ENCODE measurements around the gene MYT1. TPM values are rescaled to one million over a fixed set of nuclear protein-coding genes. Genes with fewer than 3 reads are reported as not detected.

MYT1 gene
- total RNA-seq, 1 experiment from 2014 or later = not detected

- H3F3A ChIP-seq (ENCODE audit: insufficient read depth, low read depth) = no peaks in the 10 kb centered on the region
- POLR2A ChIA-PET (ENCODE audit: unreplicated experiment) = interaction anchor here (0.5 kb wide), 1 partner anchor 42 kb away, joined by 5 read pairs; no protein-coding TSS in a partner anchor
Observed at GRCh38 chr20:64260239-64260638, 96.0 kb downstream of the MYT1 start.

GRCh38 chr20:64261138-64261537, 96.9 kb downstream of the MYT1 start:
- H3K9me2 ChIP-seq (ENCODE audit: insufficient read depth) = no peaks in the 10 kb centered on the region
- intact Hi-C loops (cut with micrococcal nuclease; ENCODE audit: unreplicated experiment) = no loop called here
- no peak for TF ChIP-seq CTCF (conservative IDR thresholded peaks at IDR 0.05)
- no peak for TF ChIP-seq EZH2 (IDR thresholded peaks at IDR 0.05; ENCODE audit: low read depth)
- BruUV-seq (replicated peaks) = no TSS peak
- no peak overlapping the region for H3K4me3 ChIP-seq
- POLR2A ChIA-PET (ENCODE audit: unreplicated experiment) = no interaction called here
- no peaks in the 10 kb centered on the region for H3K36me3 ChIP-seq (ENCODE audit: low read depth)
- peaks cover 28% of the 10 kb centered on the region for H3K79me2 ChIP-seq (ENCODE audit: low read depth)
- no peak overlapping the region for H3K4me2 ChIP-seq
- H3K27me3 ChIP-seq (ENCODE audit: insufficient read depth, low read depth) = no peaks in the 10 kb centered on the region
- no peak overlapping the region for H3K27ac ChIP-seq
- H4K20me1 ChIP-seq (ENCODE audit: insufficient read depth) = peaks cover 7% of the 10 kb centered on the region; the same call in 1 of the 2 replicates
- no peaks in the 10 kb centered on the region for H3K9me3 ChIP-seq (ENCODE audit: insufficient read depth, low read depth)
- H2AFZ ChIP-seq = no peak overlapping the region
- no peaks in the 10 kb centered on the region for H3F3A ChIP-seq (ENCODE audit: insufficient read depth, low read depth)
- no peak for DNase-seq
- CTCF ChIA-PET = no interaction called here
- H3K4me1 ChIP-seq (replicated peaks; ENCODE audit: insufficient read depth) = peaks cover 9% of the 10 kb centered on the region

More at GRCh38 chr20:64260239-64260638, 96.0 kb downstream of the MYT1 start:
- CTCF ChIA-PET = no interaction called here
- no peak overlapping the region for H3K4me3 ChIP-seq
- peaks cover 9% of the 10 kb centered on the region for H3K4me1 ChIP-seq (replicated peaks; ENCODE audit: insufficient read depth)
- peaks cover 7% of the 10 kb centered on the region; the same call in 1 of the 2 replicates for H4K20me1 ChIP-seq (ENCODE audit: insufficient read depth)
- no peak for TF ChIP-seq CTCF (conservative IDR thresholded peaks at IDR 0.05)
- TF ChIP-seq EZH2 (IDR thresholded peaks at IDR 0.05; ENCODE audit: low read depth) = no peak
- peaks cover 31% of the 10 kb centered on the region for H3K79me2 ChIP-seq (ENCODE audit: low read depth)
- H3K9me3 ChIP-seq (ENCODE audit: insufficient read depth, low read depth) = no peaks in the 10 kb centered on the region
- no peak for DNase-seq
- BruUV-seq (replicated peaks) = no TSS peak
- H3K36me3 ChIP-seq (ENCODE audit: low read depth) = no peaks in the 10 kb centered on the region
- H3K27ac ChIP-seq = no peak overlapping the region
- H2AFZ ChIP-seq = no peak overlapping the region
- H3K4me2 ChIP-seq = no peak overlapping the region
- intact Hi-C loops (cut with micrococcal nuclease; ENCODE audit: unreplicated experiment) = no loop called here
- H3K9me2 ChIP-seq (ENCODE audit: insufficient read depth) = no peaks in the 10 kb centered on the region
- H3K27me3 ChIP-seq (ENCODE audit: insufficient read depth, low read depth) = no peaks in the 10 kb centered on the region

- Histone ChIP-seq H3F3A (ENCODE audit: insufficient read depth, low read depth) (no peaks in the 10 kb centered on the region), H3K79me2 (ENCODE audit: low read depth) (no peaks in the 10 kb centered on the region), H3K4me3 (no peak overlapping the region), H4K20me1 (ENCODE audit: insufficient read depth) (no peaks in the 10 kb centered on the region), H3K4me1 (replicated peaks; ENCODE audit: insufficient read depth) (no peaks in the 10 kb centered on the region), H3K4me2 (no peak overlapping the region), H2AFZ (no peak overlapping the region), H3K9me2 (ENCODE audit: insufficient read depth) (no peaks in the 10 kb centered on the region), H3K27ac (no peak overlapping the region), H3K27me3 (ENCODE audit: insufficient read depth, low read depth) (no peaks in the 10 kb centered on the region), H3K9me3 (ENCODE audit: insufficient read depth, low read depth) (no peaks in the 10 kb centered on the region), H3K36me3 (ENCODE audit: low read depth) (no peaks in the 10 kb centered on the region)
- POLR2A ChIA-PET (ENCODE audit: unreplicated experiment) = no interaction called here
- intact Hi-C loops (cut with micrococcal nuclease; ENCODE audit: unreplicated experiment) = no loop called here
- no peak for DNase-seq
- TF ChIP-seq CTCF (conservative IDR thresholded peaks at IDR 0.05) (no peak), EZH2 (IDR thresholded peaks at IDR 0.05; ENCODE audit: low read depth) (no peak)
- BruUV-seq (replicated peaks) = no TSS peak
- CTCF ChIA-PET = no interaction called here
Observed at GRCh38 chr20:64264091-64264490, 99.8 kb downstream of the MYT1 start.

Measured in PC-9 (cell line).